SH-SY5Y (cell line): ENCODE results near the gene TNRC18.

Experiments
- GATA2 ChIP-seq: IDR thresholded peaks from 2 replicates; pipeline ENCODE4 v1.6.1; 2011; ENCODE audit warnings: mild to moderate bottlenecking, low read depth, low read length
- GATA3 ChIP-seq: IDR thresholded peaks from 2 replicates; pipeline ENCODE4 v1.6.1; 2011; ENCODE audit warnings: low read depth, mild to moderate bottlenecking, low read length, moderate library complexity

DNA sequence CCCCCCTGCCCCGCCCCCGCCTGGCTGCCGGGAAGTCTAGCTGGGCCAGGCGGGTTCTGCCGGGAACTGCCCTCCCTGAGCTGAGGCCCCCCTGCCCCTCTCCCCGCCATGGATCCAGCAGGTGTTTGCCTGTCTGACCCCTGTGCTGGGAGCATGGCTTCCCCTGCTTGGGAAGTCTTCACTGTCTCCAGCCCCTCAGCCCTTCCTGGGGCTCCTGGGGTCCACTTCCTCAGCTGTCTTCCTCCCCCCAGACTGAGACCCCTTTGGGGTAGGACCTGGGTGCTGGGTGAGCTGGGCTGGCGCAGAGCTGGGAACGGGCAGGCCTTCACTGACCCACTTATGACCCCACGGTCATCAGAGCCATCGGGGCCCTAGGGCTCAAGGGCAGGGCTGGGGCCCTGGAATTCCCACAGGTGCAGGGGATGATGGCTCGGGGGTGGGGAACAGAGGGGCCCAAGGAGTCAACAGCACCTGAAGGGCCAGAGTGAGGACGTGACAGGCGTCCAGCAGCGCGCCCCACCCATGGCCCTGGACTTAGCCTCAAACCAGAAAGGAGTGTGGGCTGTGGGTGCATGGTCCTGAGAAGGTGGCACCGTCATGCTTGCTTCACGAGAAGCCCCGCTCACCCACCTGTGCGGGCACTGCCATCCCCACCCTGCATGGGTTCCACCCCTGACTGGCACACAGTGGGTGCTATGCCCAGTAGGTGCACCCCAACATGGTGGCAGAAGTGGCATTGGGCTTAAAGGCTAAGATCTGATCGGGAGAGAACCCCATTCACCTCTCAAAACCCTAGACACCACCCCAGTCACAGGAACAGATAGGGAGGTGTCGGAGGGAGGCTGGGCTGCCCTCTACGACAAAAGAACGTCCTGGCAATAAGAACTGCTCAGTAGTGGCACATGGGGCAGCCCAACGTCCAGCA, 16.2 kb upstream of the TNRC18 start:
- TF ChIP-seq GATA3, result no peak
- no peak for TF ChIP-seq GATA2
